Neural cell (in vitro differentiated cells): Measurements from ENCODE around the gene BBS1. TPM values are rescaled to one million over a fixed set of nuclear protein-coding genes. Genes with fewer than 3 reads are reported as not detected.
A peak's percentile ranks its signal among the peaks of the same experiment; 100 is the strongest.

ENCODE experiments used
- H2AFZ ChIP-seq: fragments of 200-600, 300-800 bp; sonication (generic), shearing (Covaris generic); 2 replicates; pipeline ENCODE4 v1.6.0; 2014; ENCODE audit warnings: low read depth, mild to moderate bottlenecking, antibody characterized with exemption, low read length, moderate library complexity
- H3F3A ChIP-seq: fragments of 200-600 bp; shearing (Covaris generic); 2 replicates; pipeline ENCODE4 v1.6.1; 2016; ENCODE audit warnings: mild to moderate bottlenecking, moderate library complexity, mixed read lengths, antibody characterized with exemption, low read length; ENCODE audit not compliant: insufficient read depth, poor library complexity, severe bottlenecking
- H3K27ac ChIP-seq: fragments of 200-600, 300-800 bp; sonication (generic), shearing (Covaris generic); 2 replicates; pipeline ENCODE4 v1.5.1; 2014; ENCODE audit warnings: mild to moderate bottlenecking, low read length, moderate library complexity
- H3K27me3 ChIP-seq: fragments of 300-800, 200-600 bp; sonication (generic), shearing (Covaris generic); 2 replicates; pipeline ENCODE4 v1.6.0; 2014; ENCODE audit warnings: mild to moderate bottlenecking, low read depth, low read length, moderate library complexity; ENCODE audit not compliant: insufficient read depth
- H3K36me3 ChIP-seq: fragments of 300-800, 200-600 bp; sonication (generic), shearing (Covaris generic); 2 replicates; pipeline ENCODE4 v1.5.1; 2014; ENCODE audit warnings: mild to moderate bottlenecking, antibody characterized with exemption, low read length, moderate library complexity; ENCODE audit not compliant: insufficient read depth
- H3K4me2 ChIP-seq: fragments of 300-800, 200-600 bp; sonication (generic), shearing (Covaris generic); 2 replicates; pipeline ENCODE4 v1.6.0; 2014; ENCODE audit warnings: mild to moderate bottlenecking, low read length
- H3K4me3 ChIP-seq: fragments of 300-800, 200-600 bp; sonication (generic), shearing (Covaris generic); 2 replicates; pipeline ENCODE4 v1.5.1; 2014; ENCODE audit warnings: mild to moderate bottlenecking, low read length, moderate library complexity
- H3K79me2 ChIP-seq: fragments of 200-600 bp; shearing (Covaris generic); replicated peaks from 2 replicates; pipeline ENCODE4 v1.6.0; 2014; ENCODE audit warnings: mild to moderate bottlenecking, low read length, moderate library complexity; ENCODE audit not compliant: insufficient read depth
- H3K9ac ChIP-seq: fragments of 300-800, 200-600 bp; sonication (generic), shearing (Covaris generic); 2 replicates; pipeline ENCODE4 v1.6.1; 2016; ENCODE audit warnings: mild to moderate bottlenecking, low read length, mixed read lengths
- H3K9me2 ChIP-seq: fragments of 200-600 bp; shearing (Covaris generic); 2 replicates; pipeline ENCODE4 v1.6.1; 2016; ENCODE audit warnings: mild to moderate bottlenecking, low read length, mixed read lengths; ENCODE audit not compliant: insufficient read depth
- H3K9me3 ChIP-seq: fragments of 200-600, 300-800 bp; sonication (generic), shearing (Covaris generic); 2 replicates; pipeline ENCODE4 v1.6.1; 2016; ENCODE audit warnings: mild to moderate bottlenecking, mixed run types, low read length, moderate library complexity, mixed read lengths
- H4K20me1 ChIP-seq: fragments of 200-600 bp; shearing (Covaris generic); 2 replicates; pipeline ENCODE4 v1.6.1; 2016; ENCODE audit warnings: mild to moderate bottlenecking, mixed run types; ENCODE audit not compliant: insufficient read depth
- CTCF ChIP-seq: fragments of 450-650 bp; IDR thresholded peaks from 2 replicates; pipeline ENCODE4 v1.5.1; 2014; ENCODE audit warnings: antibody characterized with exemption, mild to moderate bottlenecking, moderate library complexity; ENCODE audit not compliant: poor library complexity, severe bottlenecking
- EP300 ChIP-seq: fragments of 450-650 bp; conservative IDR thresholded peaks from 2 replicates; pipeline ENCODE4 v1.6.1; 2014; ENCODE audit warnings: antibody characterized with exemption, mild to moderate bottlenecking, moderate library complexity; ENCODE audit not compliant: poor library complexity, severe bottlenecking
- EZH2 ChIP-seq: fragments of 200-600, 300-800 bp; shearing (Covaris generic), sonication (generic); IDR thresholded peaks from 2 replicates; pipeline ENCODE4 v1.6.1; 2014; ENCODE audit warnings: antibody characterized with exemption, low read length, borderline replicate concordance, mild to moderate bottlenecking; ENCODE audit not compliant: insufficient read depth, poor library complexity, severe bottlenecking
- MXI1 ChIP-seq: fragments of 450-650 bp; conservative IDR thresholded peaks from 2 replicates; pipeline ENCODE4 v1.6.1; 2014; ENCODE audit warnings: antibody characterized with exemption, mild to moderate bottlenecking; ENCODE audit not compliant: poor library complexity, severe bottlenecking
- POLR2AphosphoS5 ChIP-seq: IDR thresholded peaks from 2 replicates; pipeline ENCODE4 v1.6.1; 2012
- RAD21 ChIP-seq: fragments of 450-650 bp; conservative IDR thresholded peaks from 2 replicates; pipeline ENCODE4 v1.6.1; 2014; ENCODE audit warnings: antibody characterized with exemption, mild to moderate bottlenecking, moderate library complexity
- SMC3 ChIP-seq: fragments of 450-650 bp; conservative IDR thresholded peaks from 2 replicates; pipeline ENCODE4 v1.6.1; 2014; ENCODE audit warnings: antibody characterized with exemption, mild to moderate bottlenecking, moderate library complexity; ENCODE audit not compliant: poor library complexity
- TAF1 ChIP-seq: IDR thresholded peaks from 2 replicates; pipeline ENCODE4 v1.6.1; 2012; ENCODE audit warnings: low read depth
- polyA plus RNA-seq: library from polyadenylated mRNA; depleted of rRNA; stranded (reverse); fragments of >200 nt; gene quantifications from 2 replicates; pipeline ENCODE4 v1.2.3, GENCODE V29; 2014
- TF ChIP-seq, protein P1 (sequence below): IDR thresholded peaks from 2 replicates; pipeline ENCODE4 v1.6.1; 2012; ENCODE audit warnings: borderline replicate concordance

Gene BBS1
- polyA plus RNA-seq, 1 donor from 2014 or later: 69.5 TPM

- peak within 1 kb of the TSS; percentile 71 for H3K4me2 ChIP-seq
- no peaks in the 10 kb centered on the region for H3F3A ChIP-seq
- H3K27me3 ChIP-seq: no peaks in the 10 kb centered on the region
- H3K79me2 ChIP-seq: peaks cover 7% of the 10 kb centered on the region
- no peaks in the 10 kb centered on the region for H3K9me2 ChIP-seq
- H4K20me1 ChIP-seq: no peaks in the 10 kb centered on the region
- no peaks in the 10 kb centered on the region for H3K36me3 ChIP-seq
- H2AFZ ChIP-seq: peak within 1 kb of the TSS; percentile 83
- H3K9ac ChIP-seq: peak within 1 kb of the TSS; percentile 93
- peak within 1 kb of the TSS; percentile 86 for H3K27ac ChIP-seq
- no peaks in the 10 kb centered on the region for H3K9me3 ChIP-seq
- TF ChIP-seq TAF1 (no peak), EZH2 (no peak), SMC3 (peak; percentile 23), MXI1 (peak; percentile 90), RAD21 (no peak), EP300 (peak; percentile 36), CTCF (peak; percentile 21), POLR2AphosphoS5 (peak; percentile 88)
- TF ChIP-seq, protein P1, sequence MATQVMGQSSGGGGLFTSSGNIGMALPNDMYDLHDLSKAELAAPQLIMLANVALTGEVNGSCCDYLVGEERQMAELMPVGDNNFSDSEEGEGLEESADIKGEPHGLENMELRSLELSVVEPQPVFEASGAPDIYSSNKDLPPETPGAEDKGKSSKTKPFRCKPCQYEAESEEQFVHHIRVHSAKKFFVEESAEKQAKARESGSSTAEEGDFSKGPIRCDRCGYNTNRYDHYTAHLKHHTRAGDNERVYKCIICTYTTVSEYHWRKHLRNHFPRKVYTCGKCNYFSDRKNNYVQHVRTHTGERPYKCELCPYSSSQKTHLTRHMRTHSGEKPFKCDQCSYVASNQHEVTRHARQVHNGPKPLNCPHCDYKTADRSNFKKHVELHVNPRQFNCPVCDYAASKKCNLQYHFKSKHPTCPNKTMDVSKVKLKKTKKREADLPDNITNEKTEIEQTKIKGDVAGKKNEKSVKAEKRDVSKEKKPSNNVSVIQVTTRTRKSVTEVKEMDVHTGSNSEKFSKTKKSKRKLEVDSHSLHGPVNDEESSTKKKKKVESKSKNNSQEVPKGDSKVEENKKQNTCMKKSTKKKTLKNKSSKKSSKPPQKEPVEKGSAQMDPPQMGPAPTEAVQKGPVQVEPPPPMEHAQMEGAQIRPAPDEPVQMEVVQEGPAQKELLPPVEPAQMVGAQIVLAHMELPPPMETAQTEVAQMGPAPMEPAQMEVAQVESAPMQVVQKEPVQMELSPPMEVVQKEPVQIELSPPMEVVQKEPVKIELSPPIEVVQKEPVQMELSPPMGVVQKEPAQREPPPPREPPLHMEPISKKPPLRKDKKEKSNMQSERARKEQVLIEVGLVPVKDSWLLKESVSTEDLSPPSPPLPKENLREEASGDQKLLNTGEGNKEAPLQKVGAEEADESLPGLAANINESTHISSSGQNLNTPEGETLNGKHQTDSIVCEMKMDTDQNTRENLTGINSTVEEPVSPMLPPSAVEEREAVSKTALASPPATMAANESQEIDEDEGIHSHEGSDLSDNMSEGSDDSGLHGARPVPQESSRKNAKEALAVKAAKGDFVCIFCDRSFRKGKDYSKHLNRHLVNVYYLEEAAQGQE: no peak
- H3K4me3 ChIP-seq: peak within 1 kb of the TSS; percentile 95
Measured at GRCh38 chr11:66480117-66480938, 30.1 kb upstream of the BBS1 start, which contains the start of gene DPP3. Gene DPP3, plus strand, starts transcription at chr11:66480434. Its CDS starts 1,767 bp downstream, at chr11:66482201.

- H3K36me3 ChIP-seq: no peaks in the 10 kb centered on the region
Measured at GRCh38 chr11:66484806-66485380, 25.5 kb upstream of the BBS1 start.

More at GRCh38 chr11:66484806-66485380, 25.5 kb upstream of the BBS1 start:
- Histone ChIP-seq H3K27me3 (no peaks in the 10 kb centered on the region), H3K9me2 (no peaks in the 10 kb centered on the region), H4K20me1 (no peaks in the 10 kb centered on the region), H3K27ac (no peak overlapping the region), H3K79me2 (no peaks in the 10 kb centered on the region), H3K4me2 (no peak overlapping the region), H2AFZ (no peak overlapping the region), H3F3A (no peaks in the 10 kb centered on the region), H3K9ac (no peak overlapping the region), H3K4me3 (no peak overlapping the region), H3K9me3 (no peaks in the 10 kb centered on the region)
- TF ChIP-seq, protein P1: no peak
- no peak for TF ChIP-seq CTCF
- no peak for TF ChIP-seq SMC3
- no peak for TF ChIP-seq POLR2AphosphoS5
- no peak for TF ChIP-seq TAF1
- no peak for TF ChIP-seq EP300
- no peak for TF ChIP-seq EZH2
- TF ChIP-seq MXI1: no peak
- TF ChIP-seq RAD21: no peak
